DOHH2 (cell line): Measurements from ENCODE around the gene AP2M1.

Experiments
- H3F3A ChIP-seq: fragments of 200-600 bp; sonication (generic), shearing (Covaris generic); 2 replicates; pipeline ENCODE4 v1.6.0; 2016; ENCODE audit warnings: antibody characterized with exemption, mild to moderate bottlenecking; ENCODE audit not compliant: control insufficient read depth, insufficient read depth
- H3K27ac ChIP-seq: fragments of 200-600 bp; sonication (generic); 2 replicates; pipeline ENCODE4 v1.5.1; 2014; ENCODE audit warnings: low read depth, mild to moderate bottlenecking, low read length, moderate library complexity
- H3K27me3 ChIP-seq: fragments of 200-600 bp; sonication (generic); 2 replicates; pipeline ENCODE4 v1.6.1; 2014; ENCODE audit warnings: mild to moderate bottlenecking, low read length, mixed read lengths; ENCODE audit not compliant: control insufficient read depth
- H3K36me3 ChIP-seq: fragments of 200-600 bp; sonication (generic); 2 replicates; pipeline ENCODE4 v1.6.1; 2014; ENCODE audit warnings: mild to moderate bottlenecking, low read length, moderate library complexity, mixed read lengths; ENCODE audit not compliant: control insufficient read depth
- H3K4me1 ChIP-seq: fragments of 200-600 bp; sonication (generic); 2 replicates; pipeline ENCODE4 v1.6.1; 2014; ENCODE audit warnings: mild to moderate bottlenecking, low read length, mixed read lengths; ENCODE audit not compliant: control insufficient read depth
- H3K4me2 ChIP-seq: fragments of 200-600 bp; sonication (generic); 2 replicates; pipeline ENCODE4 v1.6.0; 2014; ENCODE audit warnings: mild to moderate bottlenecking, low read length, moderate library complexity
- H3K4me3 ChIP-seq: fragments of 200-600 bp; sonication (generic); 2 replicates; pipeline ENCODE4 v1.5.1; 2014; ENCODE audit warnings: mild to moderate bottlenecking, low read length, mixed read lengths
- H3K79me2 ChIP-seq: fragments of 200-600 bp; sonication (generic); 2 replicates; pipeline ENCODE4 v1.6.1; 2014; ENCODE audit warnings: mild to moderate bottlenecking, low read length, mixed read lengths; ENCODE audit not compliant: control insufficient read depth
- H3K9me2 ChIP-seq: fragments of 200-600 bp; sonication (generic); replicated peaks from 2 replicates; pipeline ENCODE4 v1.6.1; 2014; ENCODE audit warnings: mild to moderate bottlenecking, low read length, mixed read lengths; ENCODE audit not compliant: control insufficient read depth
- H3K9me3 ChIP-seq: fragments of 200-600 bp; sonication (generic); 2 replicates; pipeline ENCODE4 v1.6.1; 2014; ENCODE audit warnings: antibody characterized with exemption, low read length, mixed read lengths; ENCODE audit not compliant: control insufficient read depth, insufficient read depth
- H4K20me1 ChIP-seq: fragments of 200-600 bp; sonication (generic); 2 replicates; pipeline ENCODE4 v1.6.0; 2014; ENCODE audit warnings: low read depth, mild to moderate bottlenecking, antibody characterized with exemption, low read length, moderate library complexity; ENCODE audit not compliant: control insufficient read depth, insufficient read depth
- CTCF ChIP-seq: fragments of 200-600 bp; sonication (generic); IDR thresholded peaks from one replicate; pipeline ENCODE4 v1.5.1; 2014; ENCODE audit warnings: antibody characterized with exemption, mild to moderate bottlenecking, low read depth, low read length; ENCODE audit not compliant: poor library complexity, severe bottlenecking
- EZH2phosphoT487 ChIP-seq: fragments of 200-600 bp; sonication (generic); IDR thresholded peaks from 2 replicates; pipeline ENCODE4 v1.6.1; 2017; ENCODE audit warnings: borderline replicate concordance, mild to moderate bottlenecking, antibody characterized with exemption, low read length, moderate library complexity, mixed read lengths

The AP2M1 gene

GRCh38 chr3:184135149-184135910 is 39.3 kb upstream of the AP2M1 start, which contains the start of gene EIF2B5:
Gene EIF2B5 (plus strand): TSS chr3:184135358. CDS start chr3:184135386, 28 bp downstream.
- no peaks in the 10 kb centered on the region for H3K9me2 ChIP-seq
- 0 out of 2 replicates have a peak, but pooled peaks cover 5% of the 10 kb centered on the region for H4K20me1 ChIP-seq
- peaks cover 40% of the 10 kb centered on the region for H3K36me3 ChIP-seq
- peak within 1 kb of the TSS; percentile 92 for H3K4me2 ChIP-seq
- no peak for TF ChIP-seq EZH2phosphoT487
- peak; percentile 47 for TF ChIP-seq CTCF
- peaks cover 20% of the 10 kb centered on the region for H3K4me1 ChIP-seq
- peak within 1 kb of the TSS; percentile 91 for H3K4me3 ChIP-seq
- H3K9me3 ChIP-seq = no peaks in the 10 kb centered on the region
- H3K27ac ChIP-seq = peak within 1 kb of the TSS; percentile 44
- H3K27me3 ChIP-seq = no peaks in the 10 kb centered on the region
- H3K79me2 ChIP-seq = peaks cover 62% of the 10 kb centered on the region
- H3F3A ChIP-seq = 0 out of 2 replicates have a peak, but pooled peaks cover 7% of the 10 kb centered on the region

- Histone ChIP-seq H3K4me1 (peaks cover 20% of the 10 kb centered on the region), H3F3A (0 out of 2 replicates have a peak, but pooled peaks cover 7% of the 10 kb centered on the region), H3K27ac (peak overlapping the region; percentile 44), H3K27me3 (no peaks in the 10 kb centered on the region), H4K20me1 (0 out of 2 replicates have a peak, but pooled peaks cover 5% of the 10 kb centered on the region), H3K36me3 (peaks cover 46% of the 10 kb centered on the region), H3K9me2 (no peaks in the 10 kb centered on the region), H3K4me2 (peak overlapping the region; percentile 92), H3K4me3 (peak overlapping the region; percentile 91), H3K9me3 (no peaks in the 10 kb centered on the region), H3K79me2 (peaks cover 68% of the 10 kb centered on the region)
- no peak for TF ChIP-seq EZH2phosphoT487
Observed at GRCh38 chr3:184135911-184136260, 38.8 kb upstream of the AP2M1 start.

GRCh38 chr3:184140436-184140835 is 34.2 kb upstream of the AP2M1 start:
- H4K20me1 ChIP-seq = 0 out of 2 replicates have a peak, but pooled peaks cover 5% of the 10 kb centered on the region
- H3K27ac ChIP-seq = no peak overlapping the region
- peaks cover 90% of the 10 kb centered on the region for H3K36me3 ChIP-seq
- H3K4me1 ChIP-seq = peaks cover 18% of the 10 kb centered on the region
- no peaks in the 10 kb centered on the region for H3F3A ChIP-seq
- no peak for TF ChIP-seq EZH2phosphoT487
- no peak for TF ChIP-seq CTCF
- peaks cover 54% of the 10 kb centered on the region for H3K79me2 ChIP-seq
- H3K4me3 ChIP-seq = no peak overlapping the region
- H3K9me2 ChIP-seq = no peaks in the 10 kb centered on the region
- no peaks in the 10 kb centered on the region for H3K27me3 ChIP-seq
- H3K4me2 ChIP-seq = no peak overlapping the region
- no peaks in the 10 kb centered on the region for H3K9me3 ChIP-seq

GRCh38 chr3:184142199-184142598 is 32.5 kb upstream of the AP2M1 start:
- Histone ChIP-seq H3K4me2 (no peak overlapping the region), H3K27me3 (no peaks in the 10 kb centered on the region), H4K20me1 (no peaks in the 10 kb centered on the region), H3K79me2 (peaks cover 36% of the 10 kb centered on the region), H3K9me3 (no peaks in the 10 kb centered on the region), H3F3A (peaks cover 2% of the 10 kb centered on the region; the same call in 1 of the 2 replicates), H3K4me3 (no peak overlapping the region), H3K9me2 (no peaks in the 10 kb centered on the region), H3K4me1 (peaks cover 7% of the 10 kb centered on the region), H3K27ac (no peak overlapping the region), H3K36me3 (peaks cover 80% of the 10 kb centered on the region)
- no peak for TF ChIP-seq CTCF
- no peak for TF ChIP-seq EZH2phosphoT487
